Measurements from ENCODE around the gene KASH5.

KASH5 gene

DNA sequence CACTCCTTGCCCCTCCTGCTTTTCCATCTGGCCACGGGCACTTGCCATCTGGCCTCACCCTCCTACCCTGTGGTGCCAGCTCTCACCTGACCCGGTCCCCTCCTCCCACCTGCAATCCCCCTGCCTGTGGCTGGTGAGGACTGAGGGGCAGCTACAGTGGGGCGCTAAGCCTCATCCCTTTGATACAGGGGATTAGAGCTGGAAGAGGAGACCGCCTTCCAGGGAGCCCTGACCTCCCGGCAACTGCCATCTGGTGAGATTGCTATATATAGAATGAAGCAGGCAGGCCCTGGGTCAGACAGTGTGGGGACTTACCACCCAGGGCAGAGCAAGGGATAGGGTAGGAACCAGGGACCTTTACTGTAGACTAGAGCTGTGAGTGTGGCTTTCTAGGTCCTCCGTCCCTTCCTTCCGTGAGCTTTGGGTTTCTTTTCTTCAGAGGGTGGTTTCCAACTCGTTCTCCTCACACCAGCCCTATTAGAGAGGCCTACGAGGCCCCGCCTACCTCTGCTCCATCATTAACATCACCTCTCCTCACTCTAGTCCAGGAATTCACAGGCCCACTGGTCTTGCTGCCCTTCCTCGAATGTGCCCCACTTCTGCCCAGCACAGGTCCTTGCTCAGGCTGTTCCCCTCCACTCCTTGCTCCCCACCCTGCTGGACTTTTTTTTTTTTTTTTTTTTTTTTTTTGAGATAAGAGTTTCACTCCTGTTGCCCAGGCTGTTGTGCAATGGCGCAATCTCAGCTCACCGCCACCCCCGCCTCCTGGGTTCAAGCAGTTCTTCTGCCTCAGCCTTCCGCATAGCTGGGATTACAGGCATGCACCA lies 7.7 kb downstream of the KASH5 start:
- DNase-seq (ENCODE audit: low read depth): no peak

GRCh38 chr19:49396738-49397505 lies 8.9 kb downstream of the KASH5 start:
- DNase-seq (ENCODE audit: low read depth): no peak

- DNase-seq (ENCODE audit: low read depth): no peak
Observed at GRCh38 chr19:49398001-49398615, 10.1 kb downstream of the KASH5 start.

GRCh38 chr19:49398931-49399330 lies 10.9 kb downstream of the KASH5 start:
- DNase-seq (ENCODE audit: low read depth): no peak

DNA sequence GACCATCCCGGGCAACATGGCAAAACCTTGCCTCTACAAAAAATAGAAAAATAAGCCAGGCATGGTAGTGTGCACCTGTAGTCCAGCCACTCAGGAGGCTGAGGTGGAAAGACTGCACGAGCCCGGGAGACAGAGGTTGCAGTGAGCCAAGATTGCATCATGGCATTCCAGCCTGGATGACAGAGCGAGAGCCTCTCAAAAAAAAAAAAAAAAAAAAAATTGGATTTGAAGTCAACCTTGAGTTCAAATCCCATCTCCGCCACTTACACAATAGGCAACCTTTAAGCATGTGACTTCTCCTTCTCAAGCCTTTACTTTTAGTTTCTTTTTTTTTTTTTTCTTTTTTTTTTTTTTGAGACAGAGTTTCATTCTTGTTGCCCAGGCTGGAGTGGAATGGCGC lies 12.0 kb downstream of the KASH5 start:
- DNase-seq (ENCODE audit: low read depth): no peak

DNA sequence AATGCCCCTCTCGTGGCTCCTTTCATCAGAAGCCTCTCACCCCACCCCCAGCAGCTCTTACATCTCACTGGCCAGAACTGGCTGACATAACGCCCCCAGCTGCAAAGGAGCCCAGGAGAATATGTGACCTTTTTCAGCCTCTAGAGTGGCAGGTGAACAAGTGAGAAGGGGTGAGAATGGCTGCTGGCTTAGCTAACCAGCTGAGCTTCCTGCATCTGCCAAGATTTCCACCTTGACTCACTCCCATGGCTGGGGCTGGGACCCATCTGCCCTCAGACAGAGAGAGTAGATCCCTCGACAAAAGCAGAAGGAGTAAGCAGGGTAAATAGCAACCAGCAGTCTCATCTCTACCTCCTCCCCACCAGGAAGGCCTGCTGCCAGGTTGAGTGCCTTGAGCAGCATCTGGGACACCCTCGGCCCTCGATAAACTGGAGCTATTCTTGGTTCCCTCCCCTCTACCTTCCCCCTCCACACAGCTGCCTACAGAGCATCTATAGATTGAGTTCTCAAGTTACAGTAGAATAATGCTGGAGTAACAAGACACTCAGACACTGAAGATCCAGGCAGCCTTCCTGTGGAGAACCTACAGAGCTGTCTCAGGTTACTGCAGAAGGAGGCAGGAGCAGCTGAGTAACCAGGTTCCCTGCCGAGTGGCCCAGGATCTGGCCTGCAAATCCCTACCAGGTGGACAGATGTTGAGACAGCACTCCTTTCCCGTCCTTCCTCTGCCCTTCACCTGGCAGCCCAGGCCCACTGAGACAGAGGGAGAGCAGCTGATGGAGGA lies 15.5 kb downstream of the KASH5 start:
- no peak for DNase-seq (ENCODE audit: low read depth)

GRCh38 chr19:49407079-49407478 lies 19.0 kb downstream of the KASH5 start:
- no peak for DNase-seq (ENCODE audit: low read depth)

DNA sequence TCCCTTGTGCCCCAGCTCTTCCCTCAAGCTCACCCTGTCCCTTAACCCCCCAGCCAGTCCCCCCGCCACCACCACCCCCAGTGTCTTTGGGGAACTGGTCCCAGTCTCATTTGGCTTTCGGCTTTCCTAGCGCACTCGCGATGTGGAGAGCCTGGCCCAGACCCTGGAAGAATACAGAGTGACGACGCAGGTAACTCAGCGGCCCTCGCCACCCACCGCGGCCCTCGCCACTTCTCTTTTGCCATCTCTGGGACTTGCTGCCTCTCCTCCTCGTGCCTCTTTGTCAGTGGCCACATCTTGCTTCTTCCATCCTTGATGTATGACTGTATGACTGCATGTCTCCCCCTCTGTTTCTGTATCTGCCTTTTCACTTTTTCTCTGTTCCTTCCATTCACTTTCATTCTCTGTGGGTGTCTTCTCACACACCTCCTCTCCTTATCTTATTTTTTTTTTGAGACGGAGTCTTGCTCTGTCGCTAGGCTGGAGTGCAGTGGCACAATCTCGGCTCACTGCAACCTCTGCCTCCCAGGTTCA lies 19.5 kb downstream of the KASH5 start:
- no peak for DNase-seq (ENCODE audit: low read depth)

DNA sequence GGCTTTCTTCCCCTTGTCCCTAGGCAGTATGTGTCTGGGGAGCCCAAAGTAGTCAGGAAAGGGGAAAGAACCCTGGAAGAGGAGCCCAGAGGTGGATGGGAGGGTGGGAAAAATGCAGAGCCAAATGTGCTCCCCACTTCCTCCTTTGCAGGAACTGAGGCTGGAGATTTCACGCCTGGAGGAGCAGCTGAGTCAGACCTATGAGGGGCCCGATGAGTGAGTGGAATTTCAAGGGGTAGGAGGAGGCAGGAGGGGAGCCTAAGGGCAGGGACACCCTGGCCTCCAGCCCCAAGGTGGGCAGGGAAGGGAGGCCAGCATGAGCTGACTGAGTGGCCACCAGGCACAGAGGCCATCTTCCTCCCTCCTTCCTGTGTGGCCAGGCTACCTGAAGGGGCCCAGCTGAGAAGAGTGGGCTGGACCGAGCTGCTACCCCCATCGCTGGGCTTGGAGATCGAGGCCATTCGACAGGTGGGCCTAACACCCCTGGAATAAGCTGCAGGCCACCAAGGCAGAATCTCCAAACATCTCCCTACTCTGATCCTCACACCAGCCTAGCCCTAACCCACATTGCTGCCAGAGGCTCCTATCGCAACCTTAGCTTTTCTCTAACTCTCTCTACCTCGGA lies 20.9 kb downstream of the KASH5 start:
- DNase-seq (ENCODE audit: low read depth): no peak

- DNase-seq (ENCODE audit: low read depth): no peak
Observed at GRCh38 chr19:49409441-49410029, 21.5 kb downstream of the KASH5 start.

DNA sequence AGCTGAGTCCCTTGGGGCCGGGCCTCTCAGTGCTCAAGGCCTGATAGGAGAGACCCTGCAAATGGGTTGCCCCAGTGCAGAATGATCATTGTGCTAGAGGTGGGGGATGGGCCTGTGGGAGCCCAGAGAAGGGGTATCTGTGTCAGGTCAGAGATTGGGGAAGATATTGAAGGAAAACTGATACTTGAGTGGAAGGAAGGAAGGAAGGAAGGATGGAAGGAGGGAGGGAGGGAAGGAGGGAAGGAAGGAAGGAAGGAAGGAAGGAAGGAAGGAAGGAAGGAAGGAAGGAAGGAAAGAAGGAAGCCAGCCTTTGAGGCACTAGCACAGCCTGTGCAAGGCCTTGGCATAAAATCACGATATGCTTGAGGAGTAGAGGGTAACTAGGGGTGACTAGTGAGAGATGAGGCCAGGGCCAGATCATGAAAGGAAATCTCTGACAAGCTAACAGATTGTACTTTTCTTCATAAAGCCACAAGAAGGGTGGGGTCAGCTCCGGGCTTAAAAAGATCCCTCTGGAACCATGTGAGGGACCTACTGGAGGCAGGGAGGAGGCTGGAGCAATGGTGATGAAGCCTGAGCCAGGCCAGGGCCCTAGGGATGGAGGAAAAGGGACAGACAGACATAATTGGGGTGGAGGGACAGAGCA lies 23.8 kb downstream of the KASH5 start:
- no peak for DNase-seq (ENCODE audit: low read depth)

GRCh38 chr19:49413348-49413747 lies 25.3 kb downstream of the KASH5 start:
- no peak for DNase-seq (ENCODE audit: low read depth)

DNA sequence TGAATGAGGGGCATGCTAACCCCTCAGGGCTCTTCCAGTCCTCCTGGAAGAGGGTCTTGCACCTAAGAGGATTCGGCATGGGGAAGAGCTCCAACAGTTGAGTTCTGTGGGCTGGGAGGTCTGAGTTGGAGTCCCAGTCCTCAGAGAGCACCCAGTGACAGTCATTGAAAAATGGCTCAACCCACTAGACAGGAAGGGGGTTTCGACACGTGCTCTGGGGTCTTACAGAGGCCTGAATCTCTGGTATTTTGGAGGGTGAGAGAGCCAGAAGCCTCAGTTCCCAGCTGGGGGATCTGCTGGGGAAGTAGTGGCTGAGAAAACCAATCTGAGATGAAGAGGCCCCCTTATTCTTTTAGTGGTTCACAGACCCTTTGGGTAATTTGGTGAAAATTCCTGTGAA lies 26.2 kb downstream of the KASH5 start:
- DNase-seq (ENCODE audit: low read depth): no peak

DNA sequence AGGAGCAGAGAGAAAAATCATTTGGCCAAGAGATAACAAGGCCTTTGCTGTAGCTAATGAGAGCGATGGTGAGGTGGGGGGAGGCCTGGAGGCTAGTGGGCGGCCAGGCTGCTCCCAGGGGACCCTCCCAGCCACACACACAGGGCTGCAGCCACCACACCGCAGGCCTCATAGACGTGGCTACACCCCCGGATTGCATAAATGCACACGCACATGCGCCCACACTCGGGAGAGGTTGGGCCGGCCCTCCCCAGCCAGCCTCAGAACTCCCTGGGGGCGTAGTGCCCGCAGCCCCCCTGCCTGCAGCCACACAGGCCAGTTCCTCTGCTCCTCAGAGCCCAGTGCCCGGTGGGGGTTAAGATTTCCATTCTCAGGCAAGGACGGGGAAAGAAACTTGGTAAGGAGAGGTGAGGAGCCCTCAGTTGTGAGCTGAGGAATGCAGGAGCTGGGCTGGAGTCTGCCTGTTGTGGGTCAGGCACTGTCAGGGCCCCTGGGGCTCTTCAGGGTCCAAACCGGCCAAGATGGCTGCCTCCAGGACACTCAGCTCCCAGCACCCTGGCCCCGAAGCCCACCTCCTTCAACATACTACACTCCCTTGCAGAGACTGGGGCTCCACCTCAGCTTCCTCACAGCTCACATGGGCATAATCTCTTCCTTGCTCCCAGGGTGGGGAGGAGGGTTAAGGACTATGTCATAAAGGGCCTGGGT lies 27.2 kb downstream of the KASH5 start:
- DNase-seq (ENCODE audit: low read depth): no peak

GRCh38 chr19:49415810-49416200 lies 27.8 kb downstream of the KASH5 start:
- no peak for DNase-seq (ENCODE audit: low read depth)

DNA sequence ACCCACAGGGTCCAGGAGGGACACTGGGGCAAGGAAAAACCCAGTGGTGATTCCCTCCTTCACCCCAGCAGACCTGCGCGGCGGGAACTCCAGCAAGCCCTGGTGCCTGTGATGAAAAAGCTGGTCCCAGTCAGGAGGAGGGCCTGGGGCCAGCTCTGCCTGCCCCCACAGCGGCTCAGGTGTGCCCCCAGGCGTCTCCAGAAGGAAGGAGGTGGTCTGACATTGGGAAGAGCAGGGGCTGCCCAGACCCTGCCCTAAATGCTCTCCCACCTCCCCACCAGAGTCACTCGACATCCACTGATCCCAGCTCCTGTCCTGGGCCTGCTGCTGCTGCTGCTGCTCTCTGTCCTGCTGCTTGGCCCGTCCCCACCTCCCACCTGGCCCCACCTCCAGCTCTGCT lies 29.0 kb downstream of the KASH5 start:
- no peak for DNase-seq (ENCODE audit: low read depth)

DNA sequence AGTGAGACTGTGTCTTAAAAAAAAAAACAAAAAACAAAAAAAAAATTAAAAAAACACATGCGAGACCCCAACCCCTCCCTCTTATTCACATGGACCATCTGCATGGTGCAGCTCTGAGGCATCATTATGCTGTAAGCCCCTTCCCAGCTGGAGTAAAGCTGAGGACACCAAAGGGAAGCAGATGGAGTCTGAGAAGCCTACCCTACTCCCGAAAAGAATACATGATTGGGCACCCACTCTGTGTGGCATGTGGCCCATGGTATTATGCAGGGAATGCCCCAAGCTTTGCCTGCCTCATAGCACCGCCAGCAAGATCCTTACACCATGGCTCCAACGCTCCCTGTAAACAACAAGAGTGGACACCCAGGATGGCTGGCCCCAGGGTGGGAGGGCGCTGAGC lies 30.5 kb downstream of the KASH5 start:
- DNase-seq (ENCODE audit: low read depth): no peak

GRCh38 chr19:49419173-49419572 lies 31.1 kb downstream of the KASH5 start:
- no peak for DNase-seq (ENCODE audit: low read depth)

- DNase-seq (ENCODE audit: low read depth): no peak
Observed at GRCh38 chr19:49420227-49420626, 32.2 kb downstream of the KASH5 start.
